ENCODE measurements around the gene ANKRD30A.
"Not testable (repeated sequence)": the region's sequence is repeated elsewhere in the genome, so short reads cannot be mapped to it uniquely, and the experiment has no call there.

Gene ANKRD30A, protein sequence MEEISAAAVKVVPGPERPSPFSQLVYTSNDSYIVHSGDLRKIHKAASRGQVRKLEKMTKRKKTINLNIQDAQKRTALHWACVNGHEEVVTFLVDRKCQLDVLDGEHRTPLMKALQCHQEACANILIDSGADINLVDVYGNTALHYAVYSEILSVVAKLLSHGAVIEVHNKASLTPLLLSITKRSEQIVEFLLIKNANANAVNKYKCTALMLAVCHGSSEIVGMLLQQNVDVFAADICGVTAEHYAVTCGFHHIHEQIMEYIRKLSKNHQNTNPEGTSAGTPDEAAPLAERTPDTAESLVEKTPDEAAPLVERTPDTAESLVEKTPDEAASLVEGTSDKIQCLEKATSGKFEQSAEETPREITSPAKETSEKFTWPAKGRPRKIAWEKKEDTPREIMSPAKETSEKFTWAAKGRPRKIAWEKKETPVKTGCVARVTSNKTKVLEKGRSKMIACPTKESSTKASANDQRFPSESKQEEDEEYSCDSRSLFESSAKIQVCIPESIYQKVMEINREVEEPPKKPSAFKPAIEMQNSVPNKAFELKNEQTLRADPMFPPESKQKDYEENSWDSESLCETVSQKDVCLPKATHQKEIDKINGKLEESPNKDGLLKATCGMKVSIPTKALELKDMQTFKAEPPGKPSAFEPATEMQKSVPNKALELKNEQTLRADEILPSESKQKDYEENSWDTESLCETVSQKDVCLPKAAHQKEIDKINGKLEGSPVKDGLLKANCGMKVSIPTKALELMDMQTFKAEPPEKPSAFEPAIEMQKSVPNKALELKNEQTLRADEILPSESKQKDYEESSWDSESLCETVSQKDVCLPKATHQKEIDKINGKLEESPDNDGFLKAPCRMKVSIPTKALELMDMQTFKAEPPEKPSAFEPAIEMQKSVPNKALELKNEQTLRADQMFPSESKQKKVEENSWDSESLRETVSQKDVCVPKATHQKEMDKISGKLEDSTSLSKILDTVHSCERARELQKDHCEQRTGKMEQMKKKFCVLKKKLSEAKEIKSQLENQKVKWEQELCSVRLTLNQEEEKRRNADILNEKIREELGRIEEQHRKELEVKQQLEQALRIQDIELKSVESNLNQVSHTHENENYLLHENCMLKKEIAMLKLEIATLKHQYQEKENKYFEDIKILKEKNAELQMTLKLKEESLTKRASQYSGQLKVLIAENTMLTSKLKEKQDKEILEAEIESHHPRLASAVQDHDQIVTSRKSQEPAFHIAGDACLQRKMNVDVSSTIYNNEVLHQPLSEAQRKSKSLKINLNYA (N-terminal part only)

GRCh38 chr10:37125191-37125732, at the start of gene ANKRD30A:
Gene ANKRD30A, plus strand, starts transcription at chr10:37125598. Its CDS starts 190 bp downstream, at chr10:37125788.
- DNase-seq (ENCODE audit: low read depth): no peak

GRCh38 chr10:37076083-37076482, 49.3 kb upstream of the ANKRD30A start:
- not testable (repeated sequence) for DNase-seq (ENCODE audit: low read depth)

- DNase-seq (ENCODE audit: low read depth): no peak
Observed at GRCh38 chr10:37095792-37096573, 29.4 kb upstream of the ANKRD30A start.

- no peak for DNase-seq (ENCODE audit: low read depth)
Observed at GRCh38 chr10:37101261-37101660, 24.1 kb upstream of the ANKRD30A start.

GRCh38 chr10:37109000-37109399, 16.4 kb upstream of the ANKRD30A start:
- DNase-seq (ENCODE audit: low read depth): no peak

- DNase-seq (ENCODE audit: low read depth): no peak
Observed at GRCh38 chr10:37124532-37124931, 866 bp upstream of the ANKRD30A start.

DNA sequence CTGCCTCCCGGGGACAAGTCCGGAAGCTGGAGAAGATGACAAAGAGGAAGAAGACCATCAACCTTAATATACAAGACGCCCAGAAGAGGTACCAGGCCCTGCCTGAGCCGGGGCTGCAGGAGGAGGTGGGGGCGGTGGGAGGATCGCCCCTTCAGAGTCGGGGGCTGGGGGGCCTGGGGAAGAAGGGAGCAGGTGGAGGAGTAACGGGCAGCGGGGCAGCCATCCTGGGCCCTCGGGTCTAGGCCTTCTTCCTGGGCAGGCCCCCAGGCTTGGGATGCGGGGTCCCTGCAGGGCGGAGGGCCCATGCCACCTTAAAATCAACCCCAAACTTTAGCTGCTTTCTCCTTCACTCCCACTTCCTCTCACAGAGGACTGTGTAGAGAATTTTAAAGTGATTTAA, 523 bp downstream of the ANKRD30A start:
- no peak for DNase-seq (ENCODE audit: low read depth)

- no peak for DNase-seq (ENCODE audit: low read depth)
Observed at GRCh38 chr10:37146443-37146842, 21.0 kb downstream of the ANKRD30A start.

DNA sequence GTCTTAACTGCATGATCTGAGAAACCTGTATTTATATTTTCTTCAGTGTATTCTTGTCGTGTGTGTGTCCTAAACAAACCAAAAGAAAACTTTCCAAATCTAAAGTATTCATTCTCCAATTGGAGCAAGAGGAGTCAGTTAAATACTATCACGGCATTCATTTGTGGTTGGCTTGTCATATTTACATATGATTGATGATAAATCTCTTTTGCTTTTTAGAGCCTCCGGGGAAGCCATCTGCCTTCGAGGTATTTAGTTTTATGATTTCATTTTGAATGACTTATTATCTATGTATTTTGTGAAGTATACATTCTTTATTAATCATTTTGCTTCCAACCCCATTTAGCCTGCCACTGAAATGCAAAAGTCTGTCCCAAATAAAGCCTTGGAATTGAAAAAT, 37.0 kb downstream of the ANKRD30A start:
- not testable (repeated sequence) for DNase-seq (ENCODE audit: low read depth)

- DNase-seq (ENCODE audit: low read depth): not testable (repeated sequence)
Observed at GRCh38 chr10:37171945-37172344, 46.5 kb downstream of the ANKRD30A start.

GRCh38 chr10:37178296-37178695, 52.9 kb downstream of the ANKRD30A start:
- not testable (repeated sequence) for DNase-seq (ENCODE audit: low read depth)

DNA sequence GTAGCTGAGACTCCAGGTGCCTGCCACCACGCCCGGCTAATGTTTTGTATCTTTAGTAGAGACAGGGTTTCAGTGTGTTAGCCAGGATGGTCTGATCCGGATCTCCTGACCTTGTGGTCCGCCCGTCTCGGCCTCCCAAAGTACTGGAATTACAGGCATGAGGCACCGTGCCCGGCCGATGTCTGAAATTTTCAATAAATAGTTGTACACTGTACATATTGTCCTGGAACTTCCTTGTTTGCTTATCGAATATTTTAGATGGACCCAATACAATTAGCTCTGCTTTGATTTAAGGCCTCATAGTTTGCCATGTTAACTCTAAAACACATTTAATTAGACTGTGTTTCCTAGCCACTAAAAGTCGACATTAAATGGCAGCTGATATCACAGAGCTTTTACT, 57.3 kb downstream of the ANKRD30A start:
- not testable (repeated sequence) for DNase-seq (ENCODE audit: low read depth)

- no peak for DNase-seq (ENCODE audit: low read depth)
Observed at GRCh38 chr10:37206132-37206531, 80.7 kb downstream of the ANKRD30A start.

DNA sequence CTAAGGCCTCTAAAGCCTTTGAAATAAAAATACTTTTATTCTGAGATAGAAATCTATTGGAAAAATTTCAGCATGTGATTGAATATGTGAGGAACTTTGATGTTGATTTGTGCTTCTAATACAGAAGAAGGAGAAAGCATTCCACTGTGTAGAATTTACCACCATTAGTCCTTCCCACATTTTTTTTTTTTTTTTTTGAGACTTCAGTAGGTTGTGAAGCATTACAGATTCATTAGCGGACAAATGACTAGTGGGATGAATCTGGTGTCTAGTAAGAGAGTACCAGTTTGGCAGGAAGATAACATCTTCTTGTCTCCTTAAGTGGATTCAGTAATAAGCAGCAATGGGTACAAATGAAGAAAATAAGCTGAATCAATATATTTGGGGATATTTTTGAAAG, 95.5 kb downstream of the ANKRD30A start:
- no peak for DNase-seq (ENCODE audit: low read depth)

DNA sequence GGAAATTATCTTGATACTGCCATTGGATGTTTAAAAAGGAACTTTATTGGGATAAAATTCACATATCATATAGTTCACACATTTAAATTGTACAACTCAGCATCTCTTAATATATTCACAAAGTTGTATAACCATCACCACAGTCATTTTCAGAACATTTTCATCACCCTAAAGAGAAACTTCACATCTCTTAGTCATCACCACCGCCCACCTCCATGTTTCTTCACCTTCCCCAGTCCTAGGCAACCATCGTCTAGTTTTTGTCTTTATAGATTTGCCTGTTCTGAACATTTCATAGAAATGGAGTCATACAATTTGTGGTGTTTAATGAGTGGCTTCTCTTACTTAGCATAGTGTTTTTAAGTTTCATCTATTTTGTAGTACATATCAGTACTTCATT, 96.6 kb downstream of the ANKRD30A start:
- DNase-seq (ENCODE audit: low read depth): no peak

DNA sequence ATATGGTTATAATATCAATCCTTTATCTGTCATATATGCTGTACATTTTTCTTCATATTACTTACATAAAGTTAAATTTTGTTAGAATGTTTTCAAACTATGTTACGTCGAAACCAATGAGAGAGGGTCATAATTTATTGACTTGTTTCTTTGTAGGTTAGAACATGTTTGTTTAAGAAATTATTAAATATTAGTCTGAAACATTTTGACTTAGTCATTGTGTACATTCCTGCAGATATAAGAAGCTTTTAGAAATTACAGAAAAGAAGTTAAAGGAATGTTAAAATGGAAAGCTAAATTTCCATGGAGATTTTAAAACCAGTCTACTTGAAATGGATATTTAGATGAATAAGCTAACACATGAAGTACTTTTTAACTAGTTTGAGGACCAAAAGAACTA, 99.8 kb downstream of the ANKRD30A start:
- no peak for DNase-seq (ENCODE audit: low read depth)

DNA sequence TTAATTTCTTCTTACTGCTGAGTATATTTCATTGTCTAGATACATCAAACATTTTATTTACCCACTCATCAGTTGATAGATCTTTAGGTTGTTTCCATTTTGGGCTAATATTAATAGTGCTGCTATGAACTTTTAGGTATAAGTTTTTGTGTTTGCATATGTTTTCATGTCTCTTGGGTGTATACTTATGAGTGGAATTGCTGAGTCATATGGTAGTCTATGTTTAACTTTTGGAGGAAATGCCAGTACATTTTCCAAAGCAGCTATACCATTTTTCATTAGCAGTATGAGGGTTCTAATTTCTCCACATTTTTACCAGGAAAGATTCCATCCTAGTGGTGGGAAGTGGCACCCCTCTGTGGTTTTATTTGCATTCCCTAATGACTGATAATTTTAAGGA, 101.1 kb downstream of the ANKRD30A start:
- no peak for DNase-seq (ENCODE audit: low read depth)

- DNase-seq (ENCODE audit: low read depth): no peak
Observed at GRCh38 chr10:37234692-37235091, 109.3 kb downstream of the ANKRD30A start.

DNA sequence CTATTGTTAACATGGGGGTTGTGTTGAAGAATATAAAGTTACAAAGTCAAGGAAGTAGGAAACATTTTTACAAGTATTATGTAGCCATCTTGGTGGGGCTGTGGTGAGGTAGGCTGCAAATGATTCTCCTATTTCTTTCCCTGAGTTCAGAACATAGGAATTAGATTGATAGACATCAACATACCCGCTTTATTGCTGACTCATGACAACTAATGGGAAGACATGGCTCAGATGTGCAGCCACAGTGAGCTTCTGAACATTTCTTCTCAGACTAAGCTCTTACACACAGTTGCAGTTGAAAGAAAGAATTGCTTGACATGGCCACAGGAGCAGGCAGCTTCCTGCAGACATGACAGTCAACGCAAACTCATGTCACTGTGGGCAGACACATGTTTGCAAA, 110.7 kb downstream of the ANKRD30A start:
- no peak for DNase-seq (ENCODE audit: low read depth)

DNA sequence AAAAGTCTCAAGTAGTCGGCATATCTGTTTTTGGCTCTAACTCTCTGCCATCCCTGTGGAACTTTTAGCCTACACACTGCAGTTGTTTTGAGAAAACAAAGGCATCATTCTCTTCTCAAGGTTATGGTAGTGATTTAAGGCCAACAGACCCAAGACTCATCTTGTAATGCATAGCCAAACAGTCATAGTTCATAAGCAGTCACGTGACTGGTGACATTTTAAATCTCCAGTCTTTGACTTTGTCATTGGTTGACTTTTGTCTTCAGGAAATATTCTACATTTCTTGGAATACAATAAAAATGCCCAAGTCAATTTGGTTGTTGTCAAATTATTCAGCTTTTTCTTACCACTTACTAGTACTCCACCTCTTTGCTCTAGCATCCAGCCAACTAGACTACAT, 114.8 kb downstream of the ANKRD30A start:
- no peak for DNase-seq (ENCODE audit: low read depth)

GRCh38 chr10:37246637-37247036, 121.2 kb downstream of the ANKRD30A start:
- DNase-seq (ENCODE audit: low read depth): no peak
